DND-41 (cell line): ENCODE measurements around the gene ARRDC4.

Experiments used
- ATAC-seq: fragments of 200-7000 bp; cut with Tn5 transposase; 3 replicates; pipeline ENCODE4 v1.9.1; 2021; ENCODE audit warnings: low read depth; ENCODE audit not compliant: insufficient read depth
- DNase-seq: peaks from one replicate; pipeline ENCODE4 v3.0.0-alpha.2; 2020
- H2AFZ ChIP-seq: 2 replicates; pipeline ENCODE4 v1.6.0; 2012; ENCODE audit warnings: low read depth, low read length
- H3K27ac ChIP-seq: 2 replicates; pipeline ENCODE4 v1.5.1; 2012; ENCODE audit warnings: low read length, inconsistent platforms
- H3K27me3 ChIP-seq: fragments of 200-600 bp; sonication (generic); 2 replicates; pipeline ENCODE4 v1.6.0; 2012; ENCODE audit warnings: low read length, mild to moderate bottlenecking, inconsistent platforms; ENCODE audit not compliant: insufficient read depth, poor library complexity
- H3K36me3 ChIP-seq: 2 replicates; pipeline ENCODE4 v1.5.1; 2012; ENCODE audit warnings: low read length, inconsistent platforms; ENCODE audit not compliant: insufficient read depth
- H3K4me1 ChIP-seq: 2 replicates; pipeline ENCODE4 v1.5.1; 2012; ENCODE audit warnings: mild to moderate bottlenecking, low read length; ENCODE audit not compliant: insufficient read depth
- H3K4me2 ChIP-seq: 2 replicates; pipeline ENCODE4 v1.6.0; 2012; ENCODE audit warnings: mild to moderate bottlenecking, moderate library complexity, low read length, inconsistent platforms; ENCODE audit not compliant: insufficient read depth
- H3K4me3 ChIP-seq, 2 experiments: fragments of 200-600 bp in 1 of 2; shearing (Covaris generic) in 1 of 2; 2 replicates each; pipeline ENCODE4 v1.5.1; 2012 to 2016; ENCODE audit warnings: inconsistent platforms in 2 of 2, low read length in 2 of 2, mild to moderate bottlenecking in 2 of 2, low read depth in 1 of 2, moderate library complexity in 1 of 2
- H3K79me2 ChIP-seq: 2 replicates; pipeline ENCODE4 v1.6.0; 2012; ENCODE audit warnings: low read length, inconsistent platforms; ENCODE audit not compliant: insufficient read depth
- H3K9ac ChIP-seq: 2 replicates; pipeline ENCODE4 v1.6.0; 2012; ENCODE audit warnings: low read depth, mild to moderate bottlenecking, inconsistent platforms, low read length, moderate library complexity
- H3K9me3 ChIP-seq: 2 replicates; pipeline ENCODE4 v1.5.1; 2012; ENCODE audit warnings: low read length, moderate library complexity, mild to moderate bottlenecking, inconsistent platforms; ENCODE audit not compliant: insufficient read depth, severe bottlenecking
- H4K20me1 ChIP-seq: 2 replicates; pipeline ENCODE4 v1.6.0; 2012; ENCODE audit warnings: low read length; ENCODE audit not compliant: insufficient read depth
- EZH2 ChIP-seq: IDR thresholded peaks from 3 replicates; pipeline ENCODE4 v1.6.1; 2012; ENCODE audit warnings: borderline replicate concordance, low read depth, mild to moderate bottlenecking, moderate library complexity, low read length, inconsistent platforms; ENCODE audit not compliant: severe bottlenecking
- TF ChIP-seq, protein P1 (sequence below): IDR thresholded peaks from 2 replicates; pipeline ENCODE4 v1.5.1; 2012; ENCODE audit warnings: borderline replicate concordance, low read length, moderate library complexity, mild to moderate bottlenecking; ENCODE audit not compliant: poor library complexity, severe bottlenecking; ENCODE audit errors: extremely low read depth

ARRDC4 gene

DNA sequence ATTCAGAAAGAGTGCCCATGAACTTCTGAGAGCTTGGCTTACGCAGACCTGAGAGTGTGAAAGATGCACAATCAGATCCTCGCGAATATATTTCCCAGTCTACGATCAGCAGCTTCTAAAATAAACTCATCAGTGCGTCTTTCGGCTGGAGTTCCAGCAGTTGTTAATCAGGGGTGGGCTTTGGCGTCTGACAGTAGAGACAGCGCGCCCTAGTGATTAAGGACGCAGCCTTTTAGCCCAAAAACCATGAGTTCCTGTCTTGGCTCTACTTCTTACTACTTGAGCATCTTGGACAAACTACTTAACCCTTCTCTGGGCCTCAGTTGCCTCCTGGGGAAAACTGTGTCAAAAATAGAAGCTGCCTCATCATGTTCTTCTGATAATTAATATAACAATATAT, 15.8 kb upstream of the ARRDC4 start:
- Histone ChIP-seq H3K27me3 (no peaks in the 10 kb centered on the region), H3K27ac (no peak overlapping the region), H3K4me2 (no peak overlapping the region), H4K20me1 (no peaks in the 10 kb centered on the region), H2AFZ (no peak overlapping the region), H3K4me3 (no peak overlapping the region), H3K36me3 (no peaks in the 10 kb centered on the region), H3K9me3 (no peaks in the 10 kb centered on the region), H3K79me2 (no peaks in the 10 kb centered on the region), H3K9ac (no peak overlapping the region), H3K4me1 (peaks cover 6% of the 10 kb centered on the region; the same call in 1 of the 2 replicates)
- no peak for DNase-seq
- ATAC-seq, result no peak
- TF ChIP-seq, protein P1, sequence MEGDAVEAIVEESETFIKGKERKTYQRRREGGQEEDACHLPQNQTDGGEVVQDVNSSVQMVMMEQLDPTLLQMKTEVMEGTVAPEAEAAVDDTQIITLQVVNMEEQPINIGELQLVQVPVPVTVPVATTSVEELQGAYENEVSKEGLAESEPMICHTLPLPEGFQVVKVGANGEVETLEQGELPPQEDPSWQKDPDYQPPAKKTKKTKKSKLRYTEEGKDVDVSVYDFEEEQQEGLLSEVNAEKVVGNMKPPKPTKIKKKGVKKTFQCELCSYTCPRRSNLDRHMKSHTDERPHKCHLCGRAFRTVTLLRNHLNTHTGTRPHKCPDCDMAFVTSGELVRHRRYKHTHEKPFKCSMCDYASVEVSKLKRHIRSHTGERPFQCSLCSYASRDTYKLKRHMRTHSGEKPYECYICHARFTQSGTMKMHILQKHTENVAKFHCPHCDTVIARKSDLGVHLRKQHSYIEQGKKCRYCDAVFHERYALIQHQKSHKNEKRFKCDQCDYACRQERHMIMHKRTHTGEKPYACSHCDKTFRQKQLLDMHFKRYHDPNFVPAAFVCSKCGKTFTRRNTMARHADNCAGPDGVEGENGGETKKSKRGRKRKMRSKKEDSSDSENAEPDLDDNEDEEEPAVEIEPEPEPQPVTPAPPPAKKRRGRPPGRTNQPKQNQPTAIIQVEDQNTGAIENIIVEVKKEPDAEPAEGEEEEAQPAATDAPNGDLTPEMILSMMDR, result no peak
- no peak for TF ChIP-seq EZH2

DNA sequence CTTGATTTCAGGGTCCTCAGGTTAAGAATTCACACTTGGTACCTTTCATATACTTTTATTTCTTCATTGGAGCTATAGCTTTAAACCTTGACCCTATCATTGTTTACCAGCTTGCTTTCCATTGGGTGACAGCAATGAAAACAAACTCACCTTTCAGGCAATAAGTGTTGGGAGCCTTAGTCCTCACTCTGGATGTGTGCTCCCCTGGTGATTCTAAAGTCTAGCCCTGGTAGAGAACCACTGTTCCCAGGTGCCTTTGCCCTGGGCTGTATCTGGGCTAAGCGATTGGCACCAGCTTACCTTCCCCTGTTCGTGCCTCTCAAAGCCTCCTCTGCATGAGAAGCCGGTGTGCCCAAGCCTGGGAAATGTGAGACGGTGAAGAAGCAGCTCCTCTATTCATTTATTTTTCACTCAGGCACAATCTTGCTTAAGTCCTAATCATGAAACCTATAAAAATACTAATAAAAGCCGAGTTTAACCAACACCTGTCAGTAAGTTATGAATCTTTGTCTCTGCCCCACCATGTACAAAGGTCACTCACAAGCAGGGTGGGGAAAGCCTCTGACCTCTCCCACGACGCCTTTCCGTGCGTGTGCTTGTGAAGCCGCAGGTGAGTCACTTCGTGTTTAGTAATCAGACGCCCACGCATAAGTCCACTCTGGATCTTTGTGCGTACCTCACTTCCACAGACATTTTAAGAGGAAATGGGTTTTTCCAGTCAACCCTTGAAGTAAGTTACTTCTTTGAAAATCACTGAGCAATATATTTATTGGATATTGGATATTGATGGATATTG, 12.8 kb upstream of the ARRDC4 start:
- Histone ChIP-seq H3K27ac (no peak overlapping the region), H3K4me3 (no peak overlapping the region), H3K4me1 (peaks cover 6% of the 10 kb centered on the region; the same call in 1 of the 2 replicates), H2AFZ (no peak overlapping the region), H4K20me1 (no peaks in the 10 kb centered on the region), H3K9ac (no peak overlapping the region), H3K27me3 (no peaks in the 10 kb centered on the region), H3K36me3 (no peaks in the 10 kb centered on the region), H3K79me2 (no peaks in the 10 kb centered on the region), H3K9me3 (no peaks in the 10 kb centered on the region), H3K4me2 (no peak overlapping the region)
- ATAC-seq (no peak), DNase-seq (no peak)
- no peak for TF ChIP-seq EZH2
- TF ChIP-seq, protein P1, result no peak

DNA sequence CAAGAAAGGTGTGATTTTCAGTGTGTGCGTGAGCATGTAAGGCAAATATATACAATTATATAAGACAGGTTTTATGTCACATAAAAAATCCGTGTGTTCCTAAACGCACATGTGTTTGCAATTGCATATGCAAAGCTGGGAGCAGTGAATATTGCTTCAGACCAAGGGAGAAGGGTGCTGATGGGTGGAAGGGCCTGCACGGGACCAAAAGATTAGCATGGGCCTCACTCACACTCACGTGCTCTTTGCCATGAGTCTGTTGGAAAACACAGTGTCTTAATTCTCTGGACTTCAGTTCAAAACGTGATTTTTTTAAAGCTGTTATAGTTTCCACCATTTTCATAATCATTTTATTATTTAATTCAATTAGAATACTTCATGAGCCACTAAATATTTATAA, 7.2 kb upstream of the ARRDC4 start:
- DNase-seq, result no peak
- TF ChIP-seq EZH2, result no peak
- TF ChIP-seq, protein P1, result no peak
- no peaks in the 10 kb centered on the region for H3K79me2 ChIP-seq
- no peak overlapping the region for H3K4me2 ChIP-seq
- no peak overlapping the region for H3K27ac ChIP-seq
- H3K36me3 ChIP-seq, result no peaks in the 10 kb centered on the region
- no peak overlapping the region for H3K9ac ChIP-seq
- H2AFZ ChIP-seq, result no peak overlapping the region
- ATAC-seq, result no peak
- H3K4me1 ChIP-seq, result no peaks in the 10 kb centered on the region
- H3K27me3 ChIP-seq, result no peaks in the 10 kb centered on the region
- H3K9me3 ChIP-seq, result no peaks in the 10 kb centered on the region
- no peaks in the 10 kb centered on the region for H4K20me1 ChIP-seq
- no peak overlapping the region for H3K4me3 ChIP-seq
